Activated CD8-positive, alpha-beta memory T cell treated with anti-CD3 and anti-CD28 coated beads, Interleukin-2, amount 10 ng/mL, durations not matched to agents 7 days and 5 days (primary cell): Measurements from ENCODE around the gene PAPSS2. TPM values are rescaled to one million over a fixed set of nuclear protein-coding genes. Genes with fewer than 3 reads are reported as not detected.
"Not testable (repeated sequence)": the region's sequence is repeated elsewhere in the genome, so short reads cannot be mapped to it uniquely, and the experiment has no call there.

Experiments
- ATAC-seq: fragments of 150-1000 bp; cut with Tn5 transposase; one replicate; pipeline ENCODE4 v1.10.0; 2021; ENCODE audit warnings: moderate library complexity
- CTCF ChIA-PET: fragments of 350-600 bp; sonication (Branson Sonifier 250); formaldehyde crosslinking; loops from one replicate; lab custom pipeline; 2021; ENCODE audit warnings: antibody characterized with exemption; lab: Charles Lee
- DNase-seq: peaks from one replicate; pipeline ENCODE4 v3.0.0-alpha.2; 2020
- H3K27ac Mint-ChIP-seq: one replicate; pipeline ENCODE4 v1.8.0; 2021; ENCODE audit warnings: mild to moderate bottlenecking, mixed read lengths
- H3K27me3 Mint-ChIP-seq: one replicate; pipeline ENCODE4 v1.8.0; 2021; ENCODE audit warnings: mixed read lengths
- H3K36me3 Mint-ChIP-seq: one replicate; pipeline ENCODE4 v1.8.0; 2021; ENCODE audit warnings: mild to moderate bottlenecking, mixed read lengths
- H3K4me1 Mint-ChIP-seq: one replicate; pipeline ENCODE4 v1.8.0; 2021; ENCODE audit warnings: mixed read lengths
- H3K4me3 Mint-ChIP-seq: one replicate; pipeline ENCODE4 v1.8.0; 2021; ENCODE audit warnings: mild to moderate bottlenecking, moderate library complexity, mixed read lengths
- H3K9me3 Mint-ChIP-seq: one replicate; pipeline ENCODE4 v1.8.0; 2022; ENCODE audit warnings: low read depth, mixed read lengths
- total RNA-seq, 2 experiments: library from RNA; stranded (reverse); gene quantifications; one replicate each; pipeline ENCODE4 v1.2.3, GENCODE V29; 2021

PAPSS2 gene
- total RNA-seq, 2 experiments from 2014 or later: 0.06 to 0.07 TPM

- no peak overlapping the region for H3K27ac Mint-ChIP-seq
- peaks cover 2% of the 10 kb centered on the region for H3K4me1 Mint-ChIP-seq
- CTCF ChIA-PET: no interaction called here
- H3K9me3 Mint-ChIP-seq: no peaks in the 10 kb centered on the region
- peaks cover 27% of the 10 kb centered on the region for H3K27me3 Mint-ChIP-seq
- no peak for DNase-seq
- H3K4me3 Mint-ChIP-seq: no peak overlapping the region
- no peaks in the 10 kb centered on the region for H3K36me3 Mint-ChIP-seq
- no peak for ATAC-seq
These were observed 80.0 kb downstream of the PAPSS2 start for GRCh38 chr10:87739703-87740102.

GRCh38 chr10:87740254-87740655, 80.6 kb downstream of the PAPSS2 start:
- DNase-seq (no peak), ATAC-seq (no peak)
- H3K9me3 Mint-ChIP-seq: no peaks in the 10 kb centered on the region
- peaks cover 2% of the 10 kb centered on the region for H3K4me1 Mint-ChIP-seq
- peaks cover 25% of the 10 kb centered on the region for H3K27me3 Mint-ChIP-seq
- CTCF ChIA-PET: no interaction called here
- no peak overlapping the region for H3K4me3 Mint-ChIP-seq
- no peak overlapping the region for H3K27ac Mint-ChIP-seq
- no peaks in the 10 kb centered on the region for H3K36me3 Mint-ChIP-seq

- H3K36me3 Mint-ChIP-seq, ATAC-seq, H3K27ac Mint-ChIP-seq, H3K4me1 Mint-ChIP-seq, H3K4me3 Mint-ChIP-seq, DNase-seq, CTCF ChIA-PET, H3K9me3 Mint-ChIP-seq: not testable (repeated sequence)
- peaks cover 18% of the 10 kb centered on the region for H3K27me3 Mint-ChIP-seq
These were observed 83.4 kb downstream of the PAPSS2 start for GRCh38 chr10:87742992-87743610.

DNA sequence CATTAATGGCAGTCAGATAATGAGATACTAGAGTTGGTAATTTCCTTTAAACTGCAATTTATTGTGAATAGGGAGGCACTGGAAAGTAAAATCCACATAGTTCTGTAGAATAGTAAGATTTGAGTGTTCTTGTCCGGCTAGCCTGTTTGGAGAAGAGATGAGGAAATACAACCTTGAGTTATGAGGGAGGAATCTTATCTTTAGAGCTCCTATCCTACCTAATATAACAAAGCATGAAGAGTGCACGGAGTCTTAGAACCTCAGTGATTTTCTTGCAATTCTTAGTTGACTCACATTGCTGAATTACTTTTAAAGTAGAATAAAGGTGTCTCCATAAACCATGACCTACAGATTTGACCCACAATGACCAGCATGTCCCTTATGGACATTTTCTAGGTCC, 84.9 kb downstream of the PAPSS2 start:
- Mint-ChIP-seq H3K4me3 (no peak overlapping the region), H3K27me3 (peaks cover 9% of the 10 kb centered on the region), H3K4me1 (no peaks in the 10 kb centered on the region), H3K27ac (no peak overlapping the region), H3K36me3 (peaks cover 2% of the 10 kb centered on the region), H3K9me3 (no peaks in the 10 kb centered on the region)
- DNase-seq: no peak
- no peak for ATAC-seq
- CTCF ChIA-PET: interaction anchor here (0.9 kb wide), 1 partner anchor 11 kb away, joined by 3 read pairs; no protein-coding TSS in a partner anchor

- DNase-seq: no peak
- Mint-ChIP-seq H3K9me3 (no peaks in the 10 kb centered on the region), H3K27me3 (no peaks in the 10 kb centered on the region), H3K4me3 (no peak overlapping the region), H3K36me3 (peaks cover 5% of the 10 kb centered on the region), H3K27ac (no peak overlapping the region), H3K4me1 (peaks cover 14% of the 10 kb centered on the region)
- ATAC-seq: no peak
- CTCF ChIA-PET: interaction anchor here (1.0 kb wide), 1 partner anchor 10 kb away, joined by 3 read pairs; no protein-coding TSS in a partner anchor
These were observed 87.2 kb downstream of the PAPSS2 start for GRCh38 chr10:87746911-87747310.

GRCh38 chr10:87748244-87748643, 88.6 kb downstream of the PAPSS2 start:
- Mint-ChIP-seq H3K4me1 (peaks cover 19% of the 10 kb centered on the region), H3K36me3 (peaks cover 11% of the 10 kb centered on the region)
- CTCF ChIA-PET, H3K4me3 Mint-ChIP-seq, ATAC-seq, H3K27ac Mint-ChIP-seq, H3K9me3 Mint-ChIP-seq, DNase-seq, H3K27me3 Mint-ChIP-seq: not testable (repeated sequence)

DNA sequence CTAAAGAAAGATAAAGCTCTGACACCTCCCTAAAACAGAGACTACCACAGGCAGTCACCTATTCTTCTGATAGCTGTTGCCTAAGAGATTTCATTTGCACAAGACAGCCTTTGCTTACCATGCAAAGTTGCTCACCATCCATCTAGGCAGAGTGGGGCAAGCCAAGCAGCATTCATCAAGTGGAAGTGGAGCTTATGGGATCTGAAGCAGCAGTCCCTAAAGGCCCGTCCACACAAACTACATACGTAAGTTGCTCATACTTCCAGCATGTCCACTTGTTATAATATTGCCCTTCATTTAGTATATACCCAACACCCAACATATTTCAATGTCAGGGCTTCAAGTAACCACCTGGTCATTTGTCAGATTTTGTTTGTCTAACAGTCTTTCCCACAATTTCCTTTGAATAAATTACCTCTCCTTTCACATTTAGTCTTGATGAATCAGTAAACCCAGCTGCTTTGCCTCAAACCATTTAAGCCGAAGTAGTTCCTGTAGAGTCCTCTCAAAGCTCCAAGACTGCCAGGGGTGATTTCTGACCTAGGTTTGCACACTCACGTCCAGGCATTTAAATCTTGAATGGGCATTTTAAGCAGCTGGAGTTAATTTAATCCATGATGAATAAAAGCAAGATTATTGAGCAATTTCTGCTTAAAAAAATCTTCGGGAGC, 90.5 kb downstream of the PAPSS2 start:
- Mint-ChIP-seq H3K4me1 (peaks cover 25% of the 10 kb centered on the region), H3K36me3 (peaks cover 24% of the 10 kb centered on the region), H3K4me3 (no peak overlapping the region), H3K27ac (no peak overlapping the region), H3K9me3 (no peaks in the 10 kb centered on the region), H3K27me3 (no peaks in the 10 kb centered on the region)
- CTCF ChIA-PET: interaction anchor here (1.0 to 2.3 kb wide), 2 partner anchors 12 to 100 kb away, joined by 3 to 10 read pairs; no protein-coding TSS in a partner anchor
- DNase-seq (no peak), ATAC-seq (peak; percentile 16)

DNA sequence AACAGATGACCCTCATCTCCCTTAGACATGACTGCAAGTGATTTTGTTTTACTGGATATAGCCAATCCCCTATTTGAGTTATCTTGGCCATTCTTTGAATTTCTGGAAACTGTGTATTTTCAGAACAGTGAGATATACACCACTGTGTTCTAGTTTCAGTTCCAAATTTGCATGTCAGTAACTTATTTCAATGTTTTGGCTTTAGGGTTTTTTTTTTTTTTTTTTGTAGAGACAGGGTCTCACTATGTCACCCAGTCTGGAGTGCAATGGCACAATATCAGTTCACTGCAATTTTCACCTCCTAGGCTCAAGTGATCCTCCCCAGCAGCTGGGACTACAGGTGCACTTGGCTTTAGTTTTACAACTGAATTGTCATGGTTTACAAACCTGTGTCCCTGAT, 91.1 kb downstream of the PAPSS2 start:
- DNase-seq: no peak
- Mint-ChIP-seq H3K4me3 (no peak overlapping the region), H3K27me3 (no peaks in the 10 kb centered on the region), H3K36me3 (peaks cover 29% of the 10 kb centered on the region), H3K27ac (no peak overlapping the region), H3K9me3 (no peaks in the 10 kb centered on the region), H3K4me1 (peaks cover 25% of the 10 kb centered on the region)
- ATAC-seq: no peak
- CTCF ChIA-PET: interaction anchor here (0.7 to 2.3 kb wide), 2 partner anchors 11 to 58 kb away, joined by 3 to 10 read pairs; no protein-coding TSS in a partner anchor

- Mint-ChIP-seq H3K9me3 (no peaks in the 10 kb centered on the region), H3K4me1 (peaks cover 25% of the 10 kb centered on the region), H3K36me3 (peaks cover 33% of the 10 kb centered on the region), H3K4me3 (no peak overlapping the region), H3K27me3 (no peaks in the 10 kb centered on the region), H3K27ac (no peak overlapping the region)
- DNase-seq: no peak
- CTCF ChIA-PET: interaction anchor here (0.7 to 2.3 kb wide), 2 partner anchors 10 to 59 kb away, joined by 3 to 10 read pairs; no protein-coding TSS in a partner anchor
- ATAC-seq: no peak
These were observed 91.6 kb downstream of the PAPSS2 start for GRCh38 chr10:87751274-87751673.

- H3K9me3 Mint-ChIP-seq: no peaks in the 10 kb centered on the region
- H3K27ac Mint-ChIP-seq: no peak overlapping the region
- CTCF ChIA-PET: no interaction called here
- DNase-seq (no peak), ATAC-seq (no peak)
- peaks cover 25% of the 10 kb centered on the region for H3K4me1 Mint-ChIP-seq
- H3K4me3 Mint-ChIP-seq: no peak overlapping the region
- H3K27me3 Mint-ChIP-seq: no peaks in the 10 kb centered on the region
- peaks cover 36% of the 10 kb centered on the region for H3K36me3 Mint-ChIP-seq
These were observed 92.9 kb downstream of the PAPSS2 start for GRCh38 chr10:87752566-87752965.

DNA sequence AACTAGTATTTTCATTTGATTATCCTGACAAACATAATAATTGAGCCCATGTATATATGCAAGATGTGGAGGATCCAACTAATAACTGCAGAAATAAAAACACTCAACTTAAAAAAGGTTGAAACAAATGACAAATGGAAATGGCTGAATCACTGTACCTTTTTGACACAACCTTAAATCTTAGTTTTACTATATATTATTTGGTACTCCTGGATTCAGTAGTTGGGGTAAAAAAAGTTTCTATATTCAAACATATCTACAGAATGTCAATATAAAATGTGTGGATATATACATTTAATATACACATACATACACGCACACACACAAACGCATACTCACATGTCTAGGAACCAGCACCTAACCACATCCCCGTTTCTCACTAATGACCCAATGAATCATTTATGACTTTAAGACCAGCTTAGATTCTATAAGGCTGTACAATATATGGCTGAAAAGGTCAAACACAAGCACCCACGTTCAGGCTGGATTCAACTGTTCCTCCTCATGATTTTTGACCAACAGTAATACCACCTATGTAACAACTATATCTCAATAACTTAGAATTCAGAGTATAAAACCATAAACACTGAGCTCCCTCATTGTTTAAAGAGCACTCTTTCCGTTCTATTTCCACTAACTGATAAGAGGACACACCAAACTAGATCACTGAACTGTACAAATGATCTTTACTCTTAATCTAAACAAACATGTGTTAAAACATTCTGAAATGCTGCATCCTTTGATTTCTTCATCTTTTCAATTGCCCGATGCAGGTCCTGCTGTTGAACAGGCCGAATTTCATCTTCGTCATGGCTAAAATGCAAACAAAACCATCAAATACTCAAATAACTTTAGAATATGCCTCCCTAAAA, 94.6 kb downstream of the PAPSS2 start:
- H3K27me3 Mint-ChIP-seq: no peaks in the 10 kb centered on the region
- no peak overlapping the region for H3K4me3 Mint-ChIP-seq
- H3K36me3 Mint-ChIP-seq: peaks cover 37% of the 10 kb centered on the region
- ATAC-seq (no peak), DNase-seq (no peak)
- CTCF ChIA-PET: interaction anchor here (1.0 kb wide), 1 partner anchor 21 kb away, joined by 3 read pairs; no protein-coding TSS in a partner anchor
- H3K9me3 Mint-ChIP-seq: no peaks in the 10 kb centered on the region
- no peak overlapping the region for H3K27ac Mint-ChIP-seq
- H3K4me1 Mint-ChIP-seq: peaks cover 25% of the 10 kb centered on the region

- no peak overlapping the region for H3K27ac Mint-ChIP-seq
- peaks cover 44% of the 10 kb centered on the region for H3K36me3 Mint-ChIP-seq
- H3K9me3 Mint-ChIP-seq: no peaks in the 10 kb centered on the region
- peaks cover 23% of the 10 kb centered on the region for H3K4me1 Mint-ChIP-seq
- CTCF ChIA-PET: interaction anchor here (1.0 kb wide), 1 partner anchor 11 kb away, joined by 3 read pairs; no protein-coding TSS in a partner anchor
- DNase-seq (no peak), ATAC-seq (no peak)
- no peaks in the 10 kb centered on the region for H3K27me3 Mint-ChIP-seq
- no peak overlapping the region for H3K4me3 Mint-ChIP-seq
These were observed 98.0 kb downstream of the PAPSS2 start for GRCh38 chr10:87757685-87758084.

GRCh38 chr10:87759551-87759950, 99.9 kb downstream of the PAPSS2 start:
- Mint-ChIP-seq H3K27me3 (no peaks in the 10 kb centered on the region), H3K27ac (no peak overlapping the region), H3K36me3 (peaks cover 33% of the 10 kb centered on the region), H3K4me3 (no peak overlapping the region), H3K4me1 (peaks cover 22% of the 10 kb centered on the region), H3K9me3 (no peaks in the 10 kb centered on the region)
- ATAC-seq: no peak
- CTCF ChIA-PET: no interaction called here
- DNase-seq: no peak
